ENCODE results near the gene CWF19L1.

Gene CWF19L1

DNA sequence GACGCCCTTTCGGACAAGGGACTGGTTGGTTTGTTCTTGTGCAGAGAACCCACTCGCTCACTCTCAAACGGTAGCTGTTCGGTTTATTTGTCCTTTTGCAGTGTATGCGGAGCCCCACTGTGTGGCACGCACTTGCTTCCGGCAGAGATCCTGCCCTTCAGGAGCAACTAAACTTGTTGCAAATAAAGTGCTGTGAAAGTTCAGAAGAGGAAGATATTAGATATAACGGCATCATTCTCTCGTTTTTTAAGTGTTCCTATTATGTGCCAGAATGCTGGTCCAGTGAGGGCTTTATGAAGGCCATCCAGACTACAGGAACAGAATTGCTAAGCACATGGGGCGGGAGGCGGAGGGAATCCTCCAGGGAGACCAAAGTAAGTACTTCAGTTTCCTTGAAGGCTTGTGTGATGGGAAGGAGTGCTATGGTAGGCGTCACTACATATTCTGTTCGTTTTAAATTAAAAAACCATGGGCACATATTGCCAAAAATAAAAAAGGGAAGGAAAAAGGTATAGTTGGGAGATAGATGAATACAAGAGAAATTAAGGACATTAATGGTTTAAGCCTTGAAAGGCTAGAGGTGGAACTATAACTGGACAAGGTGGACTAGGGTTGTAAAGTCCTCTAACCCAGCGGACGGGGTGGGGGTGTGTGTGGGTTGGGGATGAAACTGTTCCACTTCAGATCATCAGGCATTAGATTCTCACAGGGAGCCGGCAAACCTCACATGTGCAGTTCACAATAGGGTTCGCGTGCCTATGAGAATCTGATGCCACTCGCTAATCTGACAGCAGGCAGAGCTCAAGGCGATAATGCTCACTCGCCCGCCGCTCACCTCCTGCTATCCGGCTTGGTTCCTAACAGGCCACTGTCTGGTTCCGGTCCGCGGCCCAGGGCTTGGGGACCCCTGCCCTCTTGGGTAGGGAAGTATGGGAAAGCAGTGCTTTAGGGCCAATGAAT, 80.9 kb downstream of the CWF19L1 start:
- Histone ChIP-seq H3K4me1 (ENCODE audit: insufficient read depth, insufficient read length) (no peaks in the 10 kb centered on the region), H3K9me3 (ENCODE audit: insufficient read depth, low read length) (no peaks in the 10 kb centered on the region), H3K9ac (ENCODE audit: insufficient read length, low read depth) (peak overlapping the region; percentile 93), H3K36me3 (ENCODE audit: insufficient read depth, insufficient read length, low read length) (peaks cover 53% of the 10 kb centered on the region), H3K4me3 (ENCODE audit: insufficient read length, low read depth) (peak overlapping the region; percentile 88), H3K27me3 (ENCODE audit: insufficient read depth, insufficient read length) (no peaks in the 10 kb centered on the region)
- no peak for TF ChIP-seq YY1 (IDR thresholded peaks at IDR 0.05; ENCODE audit: insufficient read depth, insufficient read length)
- TF ChIP-seq SUZ12 (IDR thresholded peaks at IDR 0.05; ENCODE audit: extremely low read depth, insufficient read depth, insufficient read length) = no peak
- no peak for TF ChIP-seq ZNF274 (IDR thresholded peaks at IDR 0.05; ENCODE audit: low read depth, low read length)
- DNase-seq (ENCODE audit: low read depth, low spot score) = no peak

DNA sequence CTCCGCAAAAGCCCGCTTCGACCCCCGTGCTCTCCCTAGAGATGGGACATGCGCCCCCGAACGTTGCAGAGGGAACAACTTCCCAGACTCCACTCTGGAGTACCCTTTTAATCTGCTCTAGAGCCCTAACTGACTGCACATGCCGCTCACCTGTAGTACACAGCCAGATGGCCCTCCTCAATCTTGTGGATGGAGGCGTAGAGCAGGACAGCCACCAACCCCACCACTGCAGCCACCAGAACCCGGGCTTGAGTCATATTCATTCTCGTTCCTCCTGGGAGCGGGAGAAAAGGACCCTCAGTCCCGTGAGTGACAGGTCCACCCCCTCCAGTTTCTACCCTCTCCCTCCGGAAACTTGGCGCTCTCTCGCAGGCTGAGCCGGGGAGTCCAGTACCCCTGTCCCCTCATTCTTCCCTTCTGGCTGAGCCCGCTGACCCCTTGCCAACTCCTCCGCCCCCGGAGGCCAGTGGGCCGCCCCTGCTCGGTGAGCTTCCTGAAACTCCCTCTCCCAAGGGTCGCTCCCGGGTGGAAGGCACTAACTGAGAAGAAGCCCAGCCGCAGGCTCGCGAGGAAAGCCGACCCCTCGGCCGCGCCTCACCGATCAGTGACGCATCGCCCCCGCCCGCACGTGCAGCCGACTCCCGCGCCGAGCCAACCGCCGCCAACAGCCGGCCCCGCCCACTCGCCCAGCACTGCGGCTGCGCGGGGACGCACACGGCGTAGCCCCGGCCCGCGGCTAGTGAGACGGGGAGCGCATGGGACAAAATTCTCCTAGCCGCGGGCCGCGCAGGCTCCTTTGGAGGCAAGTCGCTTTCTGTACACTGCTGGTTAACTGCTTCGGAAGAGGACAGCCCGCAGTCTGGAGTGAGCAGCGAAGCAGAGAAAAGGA, 81.8 kb downstream of the CWF19L1 start, which contains the start of gene ERLIN1:
TSS of gene ERLIN1 (minus strand) at position 666 of the 889 bp plus-strand sequence. CDS start at position 263, 403 bp downstream.
- DNase-seq (ENCODE audit: low read depth, low spot score) = peak; percentile 84
- no peak for TF ChIP-seq YY1 (IDR thresholded peaks at IDR 0.05; ENCODE audit: insufficient read depth, insufficient read length)
- TF ChIP-seq SUZ12 (IDR thresholded peaks at IDR 0.05; ENCODE audit: extremely low read depth, insufficient read depth, insufficient read length) = no peak
- no peak for TF ChIP-seq ZNF274 (IDR thresholded peaks at IDR 0.05; ENCODE audit: low read depth, low read length)
- Histone ChIP-seq H3K9me3 (ENCODE audit: insufficient read depth, low read length) (no peaks in the 10 kb centered on the region), H3K27me3 (ENCODE audit: insufficient read depth, insufficient read length) (no peaks in the 10 kb centered on the region), H3K9ac (ENCODE audit: insufficient read length, low read depth) (peak within 1 kb of the TSS; percentile 93), H3K4me3 (ENCODE audit: insufficient read length, low read depth) (peak within 1 kb of the TSS; percentile 88), H3K4me1 (ENCODE audit: insufficient read depth, insufficient read length) (no peaks in the 10 kb centered on the region), H3K36me3 (ENCODE audit: insufficient read depth, insufficient read length, low read length) (peaks cover 44% of the 10 kb centered on the region)

DNA sequence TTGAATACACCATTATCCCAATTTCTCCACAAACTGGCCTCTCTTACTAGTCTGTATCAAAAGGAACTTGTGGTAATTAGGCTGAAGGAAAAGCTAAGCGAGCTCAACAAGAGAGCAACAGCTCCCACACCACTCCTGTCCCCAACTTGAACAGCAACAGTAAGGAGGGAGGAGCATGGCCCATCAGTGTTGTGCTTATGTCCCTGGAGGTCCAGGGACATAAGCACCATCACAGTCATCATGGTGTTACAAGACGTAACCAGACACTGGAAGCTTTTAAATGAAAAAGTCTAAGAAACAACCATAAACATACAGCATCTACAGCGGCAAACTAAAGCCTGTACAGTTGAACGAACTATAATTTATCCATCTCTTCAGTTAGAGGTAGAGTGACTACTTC, 82.6 kb downstream of the CWF19L1 start:
- Histone ChIP-seq H3K27me3 (ENCODE audit: insufficient read depth, insufficient read length) (no peaks in the 10 kb centered on the region), H3K4me1 (ENCODE audit: insufficient read depth, insufficient read length) (no peaks in the 10 kb centered on the region), H3K4me3 (ENCODE audit: insufficient read length, low read depth) (peak overlapping the region; percentile 88), H3K9me3 (ENCODE audit: insufficient read depth, low read length) (no peaks in the 10 kb centered on the region), H3K9ac (ENCODE audit: insufficient read length, low read depth) (peak overlapping the region; percentile 93), H3K36me3 (ENCODE audit: insufficient read depth, insufficient read length, low read length) (peaks cover 37% of the 10 kb centered on the region)
- DNase-seq (ENCODE audit: low read depth, low spot score) = no peak
- TF ChIP-seq SUZ12 (IDR thresholded peaks at IDR 0.05; ENCODE audit: extremely low read depth, insufficient read depth, insufficient read length) = no peak
- no peak for TF ChIP-seq ZNF274 (IDR thresholded peaks at IDR 0.05; ENCODE audit: low read depth, low read length)
- TF ChIP-seq YY1 (IDR thresholded peaks at IDR 0.05; ENCODE audit: insufficient read depth, insufficient read length) = no peak

DNA sequence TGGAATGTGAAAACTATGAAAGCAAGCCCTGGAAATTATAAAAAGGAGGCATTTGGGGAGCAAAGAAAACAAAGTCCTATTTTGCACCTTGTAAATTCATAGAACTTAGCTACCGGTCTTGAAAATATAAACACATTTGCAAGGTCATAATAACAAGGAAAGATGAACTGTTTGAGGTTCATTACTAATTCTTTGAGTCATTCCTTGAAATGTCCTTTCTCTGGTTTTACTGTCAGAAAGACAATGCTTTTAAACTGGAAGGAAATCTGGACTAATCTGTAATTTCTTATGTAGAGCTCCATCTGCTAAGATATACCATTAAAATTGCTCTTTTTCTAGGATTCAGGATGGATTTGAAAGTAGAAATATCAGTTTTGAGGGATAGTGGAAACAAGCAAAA, 83.0 kb downstream of the CWF19L1 start:
- peak overlapping the region; percentile 93 for H3K9ac ChIP-seq (ENCODE audit: insufficient read length, low read depth)
- no peak for DNase-seq (ENCODE audit: low read depth, low spot score)

DNA sequence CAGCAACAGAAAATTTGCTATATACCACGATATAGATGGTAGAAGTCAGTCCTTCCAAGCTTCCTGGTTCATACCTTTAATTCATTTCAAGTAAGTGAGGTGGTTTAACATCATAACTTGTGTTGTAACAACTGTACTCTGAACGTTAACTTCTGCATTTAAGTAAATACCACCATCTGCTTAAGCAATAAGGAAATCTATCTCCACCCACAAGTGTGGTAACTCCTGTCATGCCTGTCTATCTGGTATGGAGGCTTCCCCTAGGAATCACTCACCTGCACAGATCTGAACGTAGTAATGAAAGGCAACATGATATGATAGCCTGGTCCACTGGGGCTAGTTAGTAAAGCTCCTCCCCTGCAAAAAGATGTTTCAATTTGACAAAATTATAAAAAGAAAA, 84.0 kb downstream of the CWF19L1 start:
- H3K36me3 ChIP-seq (ENCODE audit: insufficient read depth, insufficient read length, low read length) = peaks cover 26% of the 10 kb centered on the region
- no peak for DNase-seq (ENCODE audit: low read depth, low spot score)
- no peak overlapping the region for H3K4me3 ChIP-seq (ENCODE audit: insufficient read length, low read depth)
- H3K4me1 ChIP-seq (ENCODE audit: insufficient read depth, insufficient read length) = no peaks in the 10 kb centered on the region
- H3K9me3 ChIP-seq (ENCODE audit: insufficient read depth, low read length) = no peaks in the 10 kb centered on the region
- H3K9ac ChIP-seq (ENCODE audit: insufficient read length, low read depth) = no peak overlapping the region
- TF ChIP-seq YY1 (IDR thresholded peaks at IDR 0.05; ENCODE audit: insufficient read depth, insufficient read length) (no peak), SUZ12 (IDR thresholded peaks at IDR 0.05; ENCODE audit: extremely low read depth, insufficient read depth, insufficient read length) (no peak), ZNF274 (IDR thresholded peaks at IDR 0.05; ENCODE audit: low read depth, low read length) (no peak)
- H3K27me3 ChIP-seq (ENCODE audit: insufficient read depth, insufficient read length) = no peaks in the 10 kb centered on the region

More for the DNA sequence above, 83.0 kb downstream of the CWF19L1 start:
- Histone ChIP-seq H3K36me3 (ENCODE audit: insufficient read depth, insufficient read length, low read length) (peaks cover 33% of the 10 kb centered on the region), H3K27me3 (ENCODE audit: insufficient read depth, insufficient read length) (no peaks in the 10 kb centered on the region), H3K4me1 (ENCODE audit: insufficient read depth, insufficient read length) (no peaks in the 10 kb centered on the region), H3K9me3 (ENCODE audit: insufficient read depth, low read length) (no peaks in the 10 kb centered on the region), H3K4me3 (ENCODE audit: insufficient read length, low read depth) (peak overlapping the region; percentile 88)
- TF ChIP-seq YY1 (IDR thresholded peaks at IDR 0.05; ENCODE audit: insufficient read depth, insufficient read length) = no peak
- no peak for TF ChIP-seq SUZ12 (IDR thresholded peaks at IDR 0.05; ENCODE audit: extremely low read depth, insufficient read depth, insufficient read length)
- TF ChIP-seq ZNF274 (IDR thresholded peaks at IDR 0.05; ENCODE audit: low read depth, low read length) = no peak

DNA sequence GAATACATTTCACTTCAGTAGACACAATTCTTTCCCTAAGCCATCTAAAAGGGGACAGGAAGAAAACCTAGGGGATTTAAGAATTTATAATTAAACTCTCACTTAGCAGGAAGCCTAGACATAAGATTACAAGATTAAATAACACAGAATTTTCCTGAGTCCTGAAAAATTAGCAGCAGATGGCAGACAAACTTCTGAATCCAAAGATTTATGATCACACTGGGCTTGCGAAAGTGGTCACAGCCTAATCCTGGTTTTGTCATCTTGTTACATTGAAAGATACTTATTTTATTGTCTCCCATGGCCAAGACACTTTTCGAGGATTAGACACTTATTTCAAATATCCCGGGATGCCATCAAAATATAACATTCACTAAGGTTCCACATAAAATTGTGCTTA, 84.5 kb downstream of the CWF19L1 start:
- TF ChIP-seq YY1 (IDR thresholded peaks at IDR 0.05; ENCODE audit: insufficient read depth, insufficient read length) (no peak), ZNF274 (IDR thresholded peaks at IDR 0.05; ENCODE audit: low read depth, low read length) (no peak), SUZ12 (IDR thresholded peaks at IDR 0.05; ENCODE audit: extremely low read depth, insufficient read depth, insufficient read length) (no peak)
- Histone ChIP-seq H3K4me1 (ENCODE audit: insufficient read depth, insufficient read length) (no peaks in the 10 kb centered on the region), H3K36me3 (ENCODE audit: insufficient read depth, insufficient read length, low read length) (peaks cover 24% of the 10 kb centered on the region), H3K9ac (ENCODE audit: insufficient read length, low read depth) (no peak overlapping the region), H3K4me3 (ENCODE audit: insufficient read length, low read depth) (no peak overlapping the region), H3K9me3 (ENCODE audit: insufficient read depth, low read length) (no peaks in the 10 kb centered on the region), H3K27me3 (ENCODE audit: insufficient read depth, insufficient read length) (no peaks in the 10 kb centered on the region)
- no peak for DNase-seq (ENCODE audit: low read depth, low spot score)
